Measurements from ENCODE around the gene TAX1BP1. TPM values are rescaled to one million over a fixed set of nuclear protein-coding genes. Genes with fewer than 3 reads are reported as not detected.

The TAX1BP1 gene
- total and polyA plus RNA-seq, 2 experiments from 2014 or later: 56.5 to 87.9 TPM

- TF ChIP-seq ZNF462 (CRISPR knock-in tag; IDR thresholded peaks at IDR 0.05) (no peak), POLR2AphosphoS5 (IDR thresholded peaks at IDR 0.05; ENCODE audit: low read depth) (no peak)
Measured at GRCh38 chr7:27751888-27752660, 12.1 kb downstream of the TAX1BP1 start (continued).

DNA sequence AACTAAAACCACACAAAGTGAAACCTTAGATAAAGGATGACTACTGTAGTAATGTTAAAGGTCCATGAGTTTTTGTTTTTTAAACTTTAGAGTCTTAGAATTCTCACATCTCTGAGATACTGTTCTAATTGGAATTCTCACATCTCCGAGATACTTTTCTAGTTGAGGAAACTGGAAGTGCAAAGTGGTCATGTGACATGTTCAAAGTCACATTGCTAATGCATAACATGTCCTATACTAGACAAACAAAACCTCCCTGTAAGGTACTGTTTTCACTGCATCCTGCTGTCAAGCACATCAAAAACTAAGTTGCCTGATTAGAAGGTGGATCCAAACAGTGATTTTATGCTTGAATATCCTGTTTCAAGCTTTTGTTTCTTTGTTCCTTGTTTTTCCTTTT is 13.9 kb downstream of the TAX1BP1 start:
- no peaks in the 10 kb centered on the region for H3K27me3 Mint-ChIP-seq (ENCODE audit: insufficient read depth, low read depth, poor library complexity)
- Histone ChIP-seq H3K4me1 (ENCODE audit: insufficient read depth) (no peaks in the 10 kb centered on the region), H3K36me3 (ENCODE audit: insufficient read depth) (peaks cover 10% of the 10 kb centered on the region; the same call in 1 of the 2 replicates), H3K27me3 (ENCODE audit: insufficient read depth) (no peaks in the 10 kb centered on the region), H3K27ac (ENCODE audit: low read depth) (no peak overlapping the region), H4K20me1 (replicated peaks; ENCODE audit: insufficient read depth) (0 out of 2 replicates have a peak, but pooled peaks cover 2% of the 10 kb centered on the region), H3K79me2 (replicated peaks; ENCODE audit: insufficient read depth) (no peaks in the 10 kb centered on the region), H2AFZ (no peak overlapping the region), H3K4me2 (no peak overlapping the region), H3K4me3 (no peak overlapping the region), H3K9me2 (ENCODE audit: insufficient read depth) (no peaks in the 10 kb centered on the region), H3F3A (replicated peaks; ENCODE audit: low read depth) (no peaks in the 10 kb centered on the region)
- TF ChIP-seq EZH2 (IDR thresholded peaks at IDR 0.05; ENCODE audit: low read depth, unreplicated experiment): no peak
- TF ChIP-seq, protein P1, sequence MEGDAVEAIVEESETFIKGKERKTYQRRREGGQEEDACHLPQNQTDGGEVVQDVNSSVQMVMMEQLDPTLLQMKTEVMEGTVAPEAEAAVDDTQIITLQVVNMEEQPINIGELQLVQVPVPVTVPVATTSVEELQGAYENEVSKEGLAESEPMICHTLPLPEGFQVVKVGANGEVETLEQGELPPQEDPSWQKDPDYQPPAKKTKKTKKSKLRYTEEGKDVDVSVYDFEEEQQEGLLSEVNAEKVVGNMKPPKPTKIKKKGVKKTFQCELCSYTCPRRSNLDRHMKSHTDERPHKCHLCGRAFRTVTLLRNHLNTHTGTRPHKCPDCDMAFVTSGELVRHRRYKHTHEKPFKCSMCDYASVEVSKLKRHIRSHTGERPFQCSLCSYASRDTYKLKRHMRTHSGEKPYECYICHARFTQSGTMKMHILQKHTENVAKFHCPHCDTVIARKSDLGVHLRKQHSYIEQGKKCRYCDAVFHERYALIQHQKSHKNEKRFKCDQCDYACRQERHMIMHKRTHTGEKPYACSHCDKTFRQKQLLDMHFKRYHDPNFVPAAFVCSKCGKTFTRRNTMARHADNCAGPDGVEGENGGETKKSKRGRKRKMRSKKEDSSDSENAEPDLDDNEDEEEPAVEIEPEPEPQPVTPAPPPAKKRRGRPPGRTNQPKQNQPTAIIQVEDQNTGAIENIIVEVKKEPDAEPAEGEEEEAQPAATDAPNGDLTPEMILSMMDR (conservative IDR thresholded peaks at IDR 0.05; ENCODE audit: low read depth in 2 of 2): no peak
- no peak for TF ChIP-seq NANOG (IDR thresholded peaks at IDR 0.05; ENCODE audit: borderline replicate concordance)
- TF ChIP-seq ZNF114 (CRISPR knock-in tag; IDR thresholded peaks at IDR 0.05): no peak
- no peak for TF ChIP-seq STAT1 (IDR thresholded peaks at IDR 0.05; ENCODE audit: unreplicated experiment)
- no peaks in the 10 kb centered on the region; the same call in 2 of the 3 replicates for H3K4me1 Mint-ChIP-seq
- H3K27ac Mint-ChIP-seq: no peak overlapping the region
- no peaks in the 10 kb centered on the region for H3K9me3 Mint-ChIP-seq
- no peak for ATAC-seq
- H3K36me3 Mint-ChIP-seq (ENCODE audit: low read depth): peaks cover 14% of the 10 kb centered on the region; the same call in 2 of the 3 replicates
- no peak for DNase-seq (ENCODE audit: low spot score)
- no peak overlapping the region for H3K4me3 Mint-ChIP-seq
